Pulmonary artery endothelial cell (primary cell): ENCODE results near the gene CHODL. TPM values are rescaled to one million over a fixed set of nuclear protein-coding genes. Genes with fewer than 3 reads are reported as not detected.

ENCODE experiments used
- DNase-seq: peaks from one replicate; pipeline ENCODE4 v3.0.0-alpha.2; 2011; ENCODE audit warnings: low read depth, low spot score
- total RNA-seq: library from RNA; depleted of rRNA; stranded (reverse); fragments of >200 nt; gene quantifications from 2 replicates; pipeline ENCODE4 v1.2.3, GENCODE V29; 2014

Gene CHODL
- total RNA-seq, 1 donor from 2014 or later = 0.07 TPM

DNA sequence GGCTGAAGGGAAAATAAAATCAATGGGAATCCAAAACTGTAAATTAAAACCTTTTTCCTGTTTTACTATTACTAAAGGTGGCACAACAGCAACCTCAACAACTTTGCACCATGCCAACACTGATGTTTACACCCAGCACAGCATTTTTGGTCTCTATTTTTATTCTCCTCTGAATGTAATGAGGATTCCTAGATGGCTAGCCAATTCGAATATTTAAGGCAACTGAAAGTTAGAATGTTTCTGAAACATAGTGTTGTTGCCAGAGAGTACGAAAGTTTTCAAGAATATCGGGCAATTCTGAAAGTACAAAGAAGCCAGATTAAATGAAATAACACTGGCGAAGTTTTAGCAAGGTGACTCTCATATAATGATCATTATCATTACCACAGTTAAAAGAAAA, 40.7 kb downstream of the CHODL start:
- DNase-seq = no peak

- no peak for DNase-seq
These were observed 45.2 kb downstream of the CHODL start for GRCh38 chr21:18289876-18290275.

DNA sequence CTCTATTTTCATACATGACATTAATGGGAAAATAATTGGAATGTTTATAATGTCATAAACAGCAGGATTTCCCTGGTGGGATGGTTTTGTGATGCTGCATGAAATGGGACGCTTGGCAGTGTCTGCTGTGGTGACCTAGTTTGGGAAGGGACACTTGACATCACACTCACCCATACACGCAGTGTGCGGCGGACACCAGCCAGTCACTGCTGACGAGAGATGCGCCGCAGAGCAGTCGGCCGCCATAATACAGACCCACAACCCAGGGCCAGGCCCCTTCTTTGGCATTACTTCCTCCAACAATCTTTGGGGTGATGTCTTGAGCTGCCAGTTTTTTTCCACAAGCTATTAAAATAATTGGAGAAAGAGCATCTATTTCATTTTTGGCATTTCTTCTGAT, 49.5 kb downstream of the CHODL start:
- DNase-seq = no peak

DNA sequence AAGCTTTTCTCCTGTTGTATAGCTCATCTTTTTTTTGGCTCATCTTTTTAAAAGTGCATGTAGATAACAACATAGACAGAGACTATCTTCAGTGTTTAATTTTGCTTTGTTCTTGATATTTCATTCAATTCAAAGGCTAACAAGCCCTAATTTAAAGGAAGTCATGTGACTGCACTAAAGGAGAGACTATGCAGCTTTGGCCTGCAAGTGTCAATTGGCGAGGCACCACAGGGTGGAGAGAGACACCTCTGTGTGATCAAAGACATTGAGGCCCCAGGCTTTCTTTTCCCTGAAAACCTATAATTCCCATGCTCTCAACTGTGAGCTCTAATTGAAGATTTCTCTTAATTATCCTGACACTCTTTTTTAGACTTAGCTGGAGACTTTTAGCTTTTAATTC, 53.6 kb downstream of the CHODL start:
- DNase-seq = no peak

Other genes with a start within 250 kb of the CHODL start
- not detected in 2 replicates for gene TMPRSS15, start 159.0 kb downstream of the CHODL start, total RNA-seq